H9 (cell line): Measurements from ENCODE around the gene DRD5. TPM values are rescaled to one million over a fixed set of nuclear protein-coding genes. Genes with fewer than 3 reads are reported as not detected.

ENCODE experiments used
- DNase-seq: peaks from one replicate; pipeline ENCODE4 v3.0.0-alpha.2; 2017
- H2AFZ ChIP-seq: one replicate; pipeline ENCODE4 v1.6.1; 2013; ENCODE audit warnings: mild to moderate bottlenecking, low read length, control low read depth, moderate library complexity
- H2AK5ac ChIP-seq: 2 replicates; pipeline ENCODE4 v1.6.1; 2013; ENCODE audit warnings: low read length, control low read depth, mixed read lengths; ENCODE audit not compliant: insufficient read length
- H2BK120ac ChIP-seq: one replicate; pipeline ENCODE4 v1.6.1; 2013; ENCODE audit warnings: low read depth, mild to moderate bottlenecking, low read length, control low read depth, inconsistent platforms; ENCODE audit not compliant: poor library complexity, severe bottlenecking
- H2BK12ac ChIP-seq: 2 replicates; pipeline ENCODE4 v1.6.1; 2013; ENCODE audit warnings: low read length, control low read depth, mixed read lengths, low read depth; ENCODE audit not compliant: insufficient read length
- H2BK15ac ChIP-seq: 2 replicates; pipeline ENCODE4 v1.6.1; 2013; ENCODE audit warnings: low read depth, low read length, control low read depth
- H2BK20ac ChIP-seq: one replicate; pipeline ENCODE4 v1.6.1; 2013; ENCODE audit warnings: low read depth, mild to moderate bottlenecking, low read length, control low read depth, inconsistent platforms; ENCODE audit not compliant: poor library complexity, severe bottlenecking
- H2BK5ac ChIP-seq: 2 replicates; pipeline ENCODE4 v1.6.1; 2013; ENCODE audit warnings: low read length, control low read depth, mixed read lengths; ENCODE audit not compliant: insufficient read length
- H3K14ac ChIP-seq: 2 replicates; pipeline ENCODE4 v1.6.1; 2013; ENCODE audit warnings: low read length, control low read depth; ENCODE audit not compliant: insufficient read depth
- H3K18ac ChIP-seq: 2 replicates; pipeline ENCODE4 v1.6.1; 2013; ENCODE audit warnings: low read depth, mild to moderate bottlenecking, mixed read lengths, low read length, control low read depth; ENCODE audit not compliant: insufficient read length
- H3K23ac ChIP-seq: 2 replicates; pipeline ENCODE4 v1.6.1; 2013; ENCODE audit warnings: low read length, control low read depth, mixed read lengths, low read depth; ENCODE audit not compliant: insufficient read length
- H3K23me2 ChIP-seq: 2 replicates; pipeline ENCODE4 v1.6.1; 2013; ENCODE audit warnings: low read depth, mild to moderate bottlenecking, mixed read lengths, low read length, control low read depth; ENCODE audit not compliant: insufficient read length, poor library complexity, severe bottlenecking
- H3K27ac ChIP-seq: 2 replicates; pipeline ENCODE4 v1.5.1; 2013; ENCODE audit warnings: low read length, control low read depth, mixed read lengths, low read depth; ENCODE audit not compliant: insufficient read length
- H3K27me3 ChIP-seq: 2 replicates; pipeline ENCODE4 v1.6.1; 2013; ENCODE audit warnings: low read length, control low read depth, inconsistent platforms; ENCODE audit not compliant: insufficient read depth
- H3K4ac ChIP-seq: 2 replicates; pipeline ENCODE4 v1.6.1; 2013; ENCODE audit warnings: low read depth, mild to moderate bottlenecking, control low read depth, inconsistent platforms, low read length, moderate library complexity
- H3K4me1 ChIP-seq: 2 replicates; pipeline ENCODE4 v1.6.1; 2013; ENCODE audit warnings: low read length, control low read depth, inconsistent platforms; ENCODE audit not compliant: insufficient read depth
- H3K4me2 ChIP-seq: 2 replicates; pipeline ENCODE4 v1.6.1; 2013; ENCODE audit warnings: low read length, control low read depth, mixed read lengths; ENCODE audit not compliant: insufficient read length, insufficient read depth
- H3K56ac ChIP-seq: 2 replicates; pipeline ENCODE4 v1.6.1; 2013; ENCODE audit warnings: low read depth, mild to moderate bottlenecking, mixed read lengths, low read length, control low read depth; ENCODE audit not compliant: insufficient read length
- H3K79me1 ChIP-seq: 2 replicates; pipeline ENCODE4 v1.6.1; 2013; ENCODE audit warnings: low read depth, mild to moderate bottlenecking, moderate library complexity, low read length, control low read depth, inconsistent platforms; ENCODE audit not compliant: insufficient read depth, poor library complexity, severe bottlenecking
- H3K79me2 ChIP-seq: 2 replicates; pipeline ENCODE4 v1.6.1; 2013; ENCODE audit warnings: low read length, control low read depth, inconsistent platforms; ENCODE audit not compliant: insufficient read depth
- H3K9ac ChIP-seq: 2 replicates; pipeline ENCODE4 v1.6.1; 2013; ENCODE audit warnings: low read length, control low read depth, mixed read lengths; ENCODE audit not compliant: insufficient read length; ENCODE audit errors: extremely low read depth
- H3K9me3 ChIP-seq: one replicate; pipeline ENCODE4 v1.6.1; 2013; ENCODE audit warnings: low read depth, low read length, inconsistent platforms; ENCODE audit not compliant: control insufficient read depth
- H3T11ph ChIP-seq: one replicate; pipeline ENCODE4 v1.6.1; 2013; ENCODE audit warnings: mild to moderate bottlenecking, low read length, control low read depth, inconsistent platforms
- H4K20me1 ChIP-seq: one replicate; pipeline ENCODE4 v1.6.1; 2013; ENCODE audit not compliant: control insufficient read depth, insufficient read length, insufficient read depth
- H4K5ac ChIP-seq: 2 replicates; pipeline ENCODE4 v1.6.1; 2013; ENCODE audit warnings: low read depth, mild to moderate bottlenecking, mixed read lengths, low read length, control low read depth; ENCODE audit not compliant: insufficient read length
- H4K8ac ChIP-seq: replicated peaks from 2 replicates; pipeline ENCODE4 v1.6.1; 2013; ENCODE audit warnings: low read length, control low read depth, mixed read lengths, low read depth; ENCODE audit not compliant: insufficient read length
- H4K91ac ChIP-seq: 2 replicates; pipeline ENCODE4 v1.6.1; 2013; ENCODE audit warnings: low read depth, mild to moderate bottlenecking, moderate library complexity, mixed read lengths, low read length, control low read depth; ENCODE audit not compliant: insufficient read length
- H3K27ac Mint-ChIP-seq, 3 experiments: 2 replicates in 2 of 3; 3 replicates in 1 of 3; pipeline ENCODE4 v1.8.0; 2020 to 2021; ENCODE audit warnings: mixed read lengths in 3 of 3, mild to moderate bottlenecking in 1 of 3, moderate library complexity in 1 of 3
- H3K27me3 Mint-ChIP-seq: 2 replicates; pipeline ENCODE4 v1.8.0; 2021; ENCODE audit warnings: low read depth, mild to moderate bottlenecking, moderate library complexity, mixed read lengths
- H3K36me3 Mint-ChIP-seq, 3 experiments: 2 replicates in 2 of 3; 3 replicates in 1 of 3; pipeline ENCODE4 v1.8.0; 2020 to 2021; ENCODE audit warnings: low read depth in 3 of 3, mixed read lengths in 3 of 3; ENCODE audit not compliant: insufficient read depth in 1 of 3
- H3K4me1 Mint-ChIP-seq, 2 experiments: 2 replicates each; pipeline ENCODE4 v1.8.0; 2020; ENCODE audit warnings: mixed read lengths in 2 of 2
- H3K4me3 Mint-ChIP-seq, 2 experiments: 2 replicates in 1 of 2; 3 replicates in 1 of 2; pipeline ENCODE4 v1.8.0; 2020 to 2021; ENCODE audit warnings: mild to moderate bottlenecking in 2 of 2, mixed read lengths in 2 of 2, moderate library complexity in 1 of 2
- H3K9me3 Mint-ChIP-seq, 2 experiments: 2 replicates in 1 of 2; 3 replicates in 1 of 2; pipeline ENCODE4 v1.8.0; 2020; ENCODE audit warnings: mild to moderate bottlenecking in 2 of 2, mixed read lengths in 2 of 2, moderate library complexity in 1 of 2
- CTCF ChIP-seq: fragments of 200-600 bp; sonication (generic); conservative IDR thresholded peaks from 3 replicates; pipeline ENCODE4 v1.8.0; 2021; ENCODE audit warnings: antibody characterized with exemption, mild to moderate bottlenecking
- WGBS: extraction: QIAGEN DNeasy Blood & Tissue Kit; methylation state at CpG from one replicate; pipeline ENCODE4 v1.1.7; 2013; ENCODE audit warnings: missing lambda C conversion rate, low lambda C conversion rate, mixed read lengths; ENCODE audit not compliant: insufficient read length; ENCODE audit errors: extremely low coverage; 5-methylcytosine and 5-hydroxymethylcytosine counted together
- total RNA-seq: library from RNA; stranded (reverse); gene quantifications from 2 replicates; pipeline ENCODE4 v1.2.1, GENCODE V29; 2021

The DRD5 gene
- total RNA-seq, 1 experiment from 2014 or later = not detected

- Mint-ChIP-seq H3K36me3 (no peaks in the 10 kb centered on the region), H3K27me3 (peaks cover 6% of the 10 kb centered on the region), H3K4me1 (peaks cover 9% of the 10 kb centered on the region in 2 experiments), H3K27ac (no peak overlapping the region), H3K4me3 (no peak overlapping the region), H3K9me3 (peaks cover 0 to 3% of the 10 kb centered on the region in 2 experiments; a peak in 1 of 5 replicates)
- Histone ChIP-seq H3K9me3 (no peaks in the 10 kb centered on the region), H4K20me1 (no peaks in the 10 kb centered on the region), H3K79me1 (no peaks in the 10 kb centered on the region), H2AK5ac (no peak overlapping the region), H3K23ac (no peak overlapping the region), H2BK12ac (no peak overlapping the region), H3K27ac (no peak overlapping the region), H2BK120ac (no peak overlapping the region), H4K8ac (no peak overlapping the region), H3K18ac (no peak overlapping the region), H3K4me2 (no peak overlapping the region), H3K79me2 (no peaks in the 10 kb centered on the region), H3K4me1 (no peaks in the 10 kb centered on the region), H2AFZ (no peak overlapping the region), H3K56ac (no peak overlapping the region), H2BK20ac (no peak overlapping the region), H3T11ph (no peak overlapping the region), H2BK15ac (no peak overlapping the region), H4K91ac (no peak overlapping the region), H3K23me2 (no peaks in the 10 kb centered on the region), H3K4ac (no peak overlapping the region), H2BK5ac (no peak overlapping the region), H4K5ac (no peak overlapping the region), H3K27me3 (no peaks in the 10 kb centered on the region), H3K9ac (no peak overlapping the region), H3K14ac (no peak overlapping the region)
- TF ChIP-seq CTCF = no peak
- DNase-seq = no peak
- no CpG with 5 or more reads among the region's 5 CpGs for WGBS
Measured at GRCh38 chr4:9804918-9805317, 23.5 kb downstream of the DRD5 start.
